ENCODE results near the gene C21orf58.

DNA sequence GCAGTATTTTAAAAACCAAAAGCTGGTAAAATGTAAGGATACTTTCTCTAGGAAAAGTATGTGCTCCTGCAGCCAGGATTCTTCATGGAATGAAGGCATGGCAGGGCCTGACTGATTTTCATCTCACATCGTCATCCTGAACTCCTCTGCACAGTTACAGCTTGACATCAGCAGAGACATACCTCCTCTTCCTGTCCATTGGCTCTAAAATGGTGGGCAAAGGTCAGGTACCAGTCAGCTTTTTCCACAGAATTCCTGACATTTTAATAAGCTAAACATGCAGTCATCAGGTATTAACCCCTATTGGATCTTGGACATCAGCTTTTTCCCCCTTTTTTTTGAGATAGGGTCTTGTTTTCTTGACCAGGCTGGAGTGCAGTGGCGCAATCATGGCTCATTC lies 6.1 kb upstream of the C21orf58 start:
- TF ChIP-seq FOXP2 (optimal IDR thresholded peaks at IDR 0.05; ENCODE audit: control extremely low read depth, extremely low read length, insufficient read depth) (no peak), EZH2 (IDR thresholded peaks at IDR 0.05) (no peak)

Measured in SK-N-MC (cell line).